ENCODE data around the gene LSM4.

DNA sequence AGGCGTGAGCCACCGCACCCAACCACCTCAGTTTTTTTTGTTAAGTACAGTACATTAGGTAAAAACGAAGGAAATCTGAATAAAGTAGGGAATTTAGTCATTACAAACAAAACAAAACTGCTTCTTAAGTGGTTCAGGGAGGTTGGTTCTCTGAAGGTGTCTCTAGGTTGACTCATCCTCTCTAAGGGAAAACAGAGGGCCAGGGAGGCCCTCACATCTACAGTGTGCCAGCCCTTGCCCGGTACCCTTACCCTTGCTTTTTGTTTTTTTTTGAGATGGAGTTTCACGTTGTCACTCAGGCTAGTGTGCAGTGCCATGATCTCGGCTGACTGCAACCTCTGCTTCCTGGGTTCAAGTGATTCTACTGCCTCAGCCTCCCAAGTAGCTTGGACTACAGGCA lies 24.3 kb downstream of the LSM4 start:
- no peak for TF ChIP-seq YY1 (IDR thresholded peaks at IDR 0.05; ENCODE audit: low read depth)
- TF ChIP-seq TAF1 (IDR thresholded peaks at IDR 0.05; ENCODE audit: low read depth) = no peak
- no peak for TF ChIP-seq RAD21 (IDR thresholded peaks at IDR 0.05; ENCODE audit: low read depth)
